Posterior cingulate gyrus (tissue), 11 donors: Measurements from ENCODE around the gene USP28.
"Not testable (repeated sequence)": the region's sequence is repeated elsewhere in the genome, so short reads cannot be mapped to it uniquely, and the experiment has no call there.

Experiments
- DNase-seq, 10 donors: peaks; one replicate each; pipeline versions ENCODE4 v3.0.0 to v3.0.0-alpha.2; 2020 to 2021; ENCODE audit warnings: mixed read lengths in 3 of 10
- intact Hi-C: fragments of 100-400 bp; cut with DNase I; formaldehyde crosslinking; loops from one replicate; pipeline ENCODE4 v1.15.1; 2023

USP28 gene

DNA sequence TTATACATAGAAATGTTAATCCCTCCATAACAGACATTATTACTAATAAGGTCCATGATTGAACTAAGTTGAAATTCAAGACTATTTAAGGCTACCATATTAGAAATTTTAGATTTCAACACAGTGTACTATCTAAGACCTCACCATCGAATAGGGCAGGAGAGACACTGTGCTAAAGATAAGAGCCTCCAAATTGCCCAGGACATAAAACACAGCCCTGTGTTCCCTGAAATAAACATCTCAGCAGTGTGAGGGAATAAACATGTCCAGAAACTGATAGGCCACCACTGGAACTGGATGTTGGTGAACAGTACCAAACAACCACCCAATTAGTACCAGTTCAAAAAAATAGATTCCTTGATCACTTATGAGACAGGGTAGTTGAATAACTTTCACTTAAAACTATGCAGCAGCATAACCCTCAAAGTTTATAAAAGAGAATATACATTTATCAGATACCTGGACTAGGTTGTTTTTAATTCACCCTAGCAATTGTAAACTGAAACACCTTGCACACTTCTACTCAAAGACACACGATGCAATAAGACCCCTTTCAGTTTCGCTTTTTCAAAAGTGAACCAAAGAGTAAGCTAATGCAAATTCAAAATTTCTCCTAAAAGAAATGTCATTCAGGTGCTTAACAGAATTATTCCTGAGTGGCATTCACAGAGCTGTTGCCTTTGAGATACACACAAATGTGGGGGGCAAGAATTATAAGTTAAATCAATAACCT, 34.3 kb downstream of the USP28 start:
- intact Hi-C loops, result no loop called here

DNA sequence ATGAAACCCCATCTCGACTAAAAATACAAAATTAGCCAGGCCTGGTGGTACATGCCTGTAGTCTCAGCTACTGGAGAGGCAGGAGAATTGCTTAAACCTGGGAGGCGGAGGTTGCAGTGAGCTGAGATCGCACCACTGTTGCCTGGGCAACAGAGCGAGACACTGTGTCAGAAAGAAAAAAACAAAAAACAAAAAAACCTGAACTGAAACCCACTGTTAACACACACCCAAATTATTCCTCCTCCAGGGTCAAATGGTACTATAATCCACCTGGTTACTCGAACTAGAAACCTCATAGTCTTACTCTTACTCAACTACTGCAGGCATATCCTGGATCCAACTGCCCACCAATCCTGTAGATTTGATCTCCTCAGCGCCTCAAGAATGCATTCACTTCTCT, 35.5 kb downstream of the USP28 start:
- intact Hi-C loops, result no loop called here

More for the DNA sequence above, 34.3 kb downstream of the USP28 start:
- no peak for DNase-seq

DNA sequence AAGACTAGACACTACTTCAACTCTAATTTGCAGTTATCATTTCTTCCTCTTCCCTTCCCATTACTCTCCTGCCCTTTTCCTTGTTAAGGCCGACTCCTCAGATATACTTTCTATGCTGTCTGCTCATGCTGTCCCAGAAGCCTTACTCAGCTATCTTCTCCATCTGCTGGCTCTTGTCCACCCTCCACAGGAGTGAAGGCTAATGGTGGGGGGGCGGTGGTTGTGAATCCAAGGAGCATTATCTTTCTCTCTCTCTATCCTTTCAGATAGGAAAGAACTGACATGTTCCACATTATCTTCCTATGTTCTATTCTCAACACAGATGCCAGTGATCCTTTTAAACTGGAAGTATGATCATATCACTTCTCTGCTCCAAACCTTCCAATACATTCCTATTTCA, 37.4 kb downstream of the USP28 start:
- DNase-seq, result no peak
- intact Hi-C loops, result no loop called here

More for the DNA sequence above, 35.5 kb downstream of the USP28 start:
- DNase-seq, result no peak

DNA sequence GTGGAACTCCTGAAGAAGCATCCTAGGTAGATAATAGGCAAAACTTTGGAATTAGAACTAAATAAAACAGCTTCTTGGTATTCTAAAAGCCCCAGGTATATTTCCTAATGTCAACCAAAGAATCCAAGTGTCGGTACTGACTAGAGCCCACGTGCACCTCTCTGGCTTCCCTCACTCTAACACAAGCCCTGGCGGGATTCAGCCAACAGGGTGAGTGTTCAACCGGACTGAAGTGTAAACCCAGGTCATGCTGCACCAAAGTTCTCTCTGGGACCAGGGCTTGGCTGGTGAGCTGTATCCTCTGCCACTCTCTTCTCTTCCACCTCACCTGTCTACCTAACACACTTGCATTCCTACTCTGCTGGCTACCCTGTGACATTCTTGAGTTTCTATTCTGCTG, 40.1 kb downstream of the USP28 start:
- intact Hi-C loops, result no loop called here
- no peak for DNase-seq

DNA sequence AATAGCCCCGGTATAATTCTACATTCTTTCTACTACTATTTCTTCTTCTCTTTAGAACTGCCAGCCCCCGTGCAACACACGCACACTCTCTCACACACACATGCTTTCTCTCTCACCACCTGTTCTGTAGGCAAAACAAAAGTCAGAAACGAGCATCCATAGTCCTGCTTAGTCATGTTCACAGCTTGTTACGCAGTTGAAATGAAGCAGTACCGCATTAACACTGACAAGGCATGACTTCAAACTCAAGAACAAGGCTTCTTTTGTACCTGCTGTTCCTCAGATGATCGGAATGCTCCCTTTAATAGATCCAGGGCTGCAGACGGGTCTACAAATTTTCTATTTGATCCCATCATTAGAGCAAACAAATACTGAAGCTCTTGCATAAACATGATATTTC, 42.2 kb downstream of the USP28 start:
- DNase-seq, result peak in 1 of 10 donors; percentile 32
- intact Hi-C loops, result no loop called here

DNA sequence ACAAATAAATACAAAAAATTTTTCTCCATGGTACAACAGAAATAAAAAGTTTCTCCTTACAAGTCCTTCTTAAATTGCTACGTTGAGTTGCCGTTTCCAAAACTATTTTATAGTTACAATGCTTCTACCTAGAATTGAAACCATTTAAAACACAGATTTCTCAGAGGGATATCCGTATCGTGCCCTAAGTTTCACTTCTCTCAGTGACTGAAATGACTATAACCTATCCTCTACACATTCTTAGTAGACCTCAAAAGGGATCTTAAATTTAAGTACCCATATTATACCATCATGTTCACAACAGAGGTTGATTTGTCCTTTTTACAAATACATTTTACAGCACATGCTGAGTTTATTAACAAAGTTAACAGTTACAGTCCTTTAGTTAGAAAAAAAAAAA, 44.1 kb downstream of the USP28 start:
- DNase-seq, result no peak
- intact Hi-C loops, result no loop called here

DNA sequence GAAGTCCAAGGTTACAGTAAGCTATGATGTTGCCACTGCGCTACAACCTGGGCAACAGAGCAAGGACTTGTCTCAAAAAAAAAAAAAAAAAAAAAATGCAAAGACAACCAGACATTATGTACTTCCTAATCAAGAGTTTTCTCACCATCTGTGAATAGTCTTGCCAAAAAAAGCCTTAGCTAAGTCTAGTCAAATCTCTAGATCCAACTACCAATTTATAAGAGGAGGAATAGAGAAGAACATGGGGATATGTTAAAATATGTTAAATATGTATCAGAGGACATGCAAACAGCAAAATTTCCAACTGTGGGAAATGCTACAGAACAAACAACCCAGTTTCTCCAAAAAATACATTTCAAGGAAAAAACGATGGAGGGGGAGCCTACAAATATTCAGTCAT, 45.6 kb downstream of the USP28 start:
- intact Hi-C loops, result no loop called here
- DNase-seq, result no peak

DNA sequence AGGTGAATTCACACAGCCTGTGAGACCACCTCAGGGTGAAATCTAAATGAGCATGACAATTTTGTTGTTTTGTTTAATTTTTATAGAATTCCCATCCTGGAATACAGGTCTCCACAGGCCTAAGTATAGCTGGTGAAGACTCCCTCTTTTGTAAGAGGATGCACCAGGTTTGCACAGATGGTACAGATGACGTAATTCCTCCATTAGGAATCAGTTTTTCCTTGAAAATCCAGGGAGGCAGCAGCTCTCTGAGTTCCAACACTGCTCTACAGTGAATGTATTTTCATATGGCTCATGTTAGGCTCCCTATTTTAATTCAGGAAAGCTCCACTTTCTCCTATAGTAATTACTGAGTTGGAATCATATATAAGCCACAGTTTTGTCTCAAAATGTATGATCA, 47.2 kb downstream of the USP28 start:
- intact Hi-C loops, result no loop called here
- no peak for DNase-seq

DNA sequence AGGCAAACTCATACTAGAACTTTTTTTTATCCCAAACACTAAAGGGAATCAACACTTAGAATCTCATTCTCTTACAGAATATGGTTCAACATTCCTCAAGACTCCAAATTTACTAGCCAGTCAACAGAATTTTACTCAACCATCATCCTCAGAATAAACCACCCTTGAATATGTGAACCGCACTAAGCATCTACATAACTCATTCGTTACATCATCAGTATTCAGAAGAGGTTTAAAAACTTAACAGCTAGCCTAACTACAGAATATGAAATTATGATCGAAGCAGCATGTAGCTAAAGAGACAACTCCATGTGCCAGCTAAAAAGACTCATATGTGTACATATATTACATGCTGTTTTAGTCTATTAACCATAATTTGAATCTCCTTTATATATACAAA, 47.9 kb downstream of the USP28 start:
- intact Hi-C loops, result no loop called here
- no peak for DNase-seq

DNA sequence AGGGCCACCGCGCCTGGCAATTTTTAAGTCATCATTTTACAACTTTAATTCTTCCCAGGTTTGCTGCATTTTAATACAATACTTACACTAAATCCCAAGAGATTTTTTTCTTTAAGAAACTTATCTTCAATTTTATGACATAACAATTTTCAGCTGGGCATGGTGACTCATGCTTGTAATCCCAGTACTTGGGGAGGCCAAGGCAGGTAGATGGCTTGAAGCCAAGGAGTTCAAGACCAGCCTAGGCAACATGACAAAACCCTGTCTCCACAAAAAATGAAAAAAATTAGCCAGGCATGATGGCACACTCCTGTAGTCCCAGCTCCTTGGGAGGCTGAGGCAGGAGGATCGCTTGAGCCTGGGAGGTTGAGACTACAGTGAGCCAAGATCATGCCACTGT, 56.9 kb downstream of the USP28 start:
- no peak for DNase-seq
- intact Hi-C loops, result no loop called here

DNA sequence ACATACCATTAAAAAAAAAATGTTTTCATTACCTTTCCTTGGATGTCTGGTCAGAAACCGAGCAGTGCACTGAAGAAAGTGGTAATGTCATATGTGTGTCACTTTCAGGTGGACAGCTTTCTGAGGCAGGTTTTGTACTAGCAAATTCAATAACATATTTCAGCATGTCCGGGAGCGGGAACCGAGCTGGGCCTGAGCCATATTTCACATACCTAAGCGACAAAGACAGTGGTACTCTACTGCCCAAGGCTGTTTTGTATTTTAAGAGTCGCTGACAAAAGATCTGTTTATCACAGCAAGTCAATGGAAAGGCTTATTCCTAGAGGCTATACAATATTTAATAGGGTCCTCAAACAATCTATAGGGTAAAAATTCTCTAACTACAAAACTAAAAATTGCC, 57.7 kb downstream of the USP28 start:
- DNase-seq, result no peak
- intact Hi-C loops, result no loop called here

DNA sequence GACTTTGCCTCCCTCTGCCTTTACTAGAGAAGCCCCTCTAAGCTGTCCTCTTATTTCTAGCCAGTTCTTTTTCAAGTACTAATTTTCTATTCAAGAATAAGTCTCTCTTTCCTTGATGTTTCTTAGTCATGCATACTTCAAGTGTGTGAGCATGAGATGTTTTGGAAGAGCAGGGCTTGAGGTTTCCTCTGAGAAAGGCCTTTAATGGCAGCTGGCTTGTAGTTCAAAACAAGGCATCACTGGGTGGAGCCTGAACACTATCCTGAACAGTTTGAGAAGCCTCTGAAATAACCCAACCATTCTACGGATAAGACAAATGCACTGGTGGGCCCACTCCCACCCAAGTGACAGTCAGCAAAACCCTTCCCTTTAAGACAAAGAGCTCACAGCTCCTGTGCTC, 58.2 kb downstream of the USP28 start:
- no peak for DNase-seq
- intact Hi-C loops, result no loop called here

DNA sequence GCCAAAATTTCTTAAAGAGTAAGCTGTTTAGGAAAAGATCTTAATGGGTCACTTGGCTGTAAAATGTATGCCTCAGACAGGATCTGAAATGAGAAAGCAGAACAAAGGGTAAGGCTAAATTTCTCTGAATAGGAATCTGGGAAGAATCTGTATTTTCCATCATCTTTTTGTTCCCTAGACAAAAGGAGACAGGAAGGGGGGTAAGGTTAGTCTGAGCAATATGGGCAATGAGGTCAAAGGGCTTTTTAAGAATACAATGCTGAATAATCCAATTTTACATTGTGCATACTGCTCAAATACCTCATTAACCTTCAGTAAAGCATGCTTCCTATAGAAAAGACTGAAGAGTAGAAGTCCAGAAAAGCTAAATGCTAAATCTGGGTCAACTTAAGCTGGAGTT, 61.2 kb downstream of the USP28 start:
- intact Hi-C loops, result no loop called here
- DNase-seq, result no peak

DNA sequence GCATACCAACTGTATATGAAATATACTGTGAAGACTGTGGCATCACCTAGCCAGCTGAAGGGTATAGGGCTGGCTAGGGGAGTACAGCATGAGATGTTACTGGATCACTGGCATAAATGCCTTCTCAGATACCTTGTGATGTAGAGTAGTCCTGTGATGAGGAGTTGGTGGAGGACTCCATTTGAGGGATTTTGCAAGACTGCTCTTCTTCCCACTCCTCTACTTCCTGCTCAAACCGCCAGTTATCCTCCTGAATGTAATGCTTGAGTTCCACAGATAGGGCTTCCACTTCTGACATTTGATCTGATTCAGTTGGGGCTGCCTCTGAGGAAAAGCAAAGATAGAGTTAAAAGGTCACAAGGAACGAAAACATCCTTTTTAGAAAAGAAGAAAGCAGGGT, 66.4 kb downstream of the USP28 start:
- intact Hi-C loops, result loop anchor here (5.0 kb wide), 1 partner anchor 453 kb away; no protein-coding TSS in a partner anchor
- DNase-seq, result no peak

DNA sequence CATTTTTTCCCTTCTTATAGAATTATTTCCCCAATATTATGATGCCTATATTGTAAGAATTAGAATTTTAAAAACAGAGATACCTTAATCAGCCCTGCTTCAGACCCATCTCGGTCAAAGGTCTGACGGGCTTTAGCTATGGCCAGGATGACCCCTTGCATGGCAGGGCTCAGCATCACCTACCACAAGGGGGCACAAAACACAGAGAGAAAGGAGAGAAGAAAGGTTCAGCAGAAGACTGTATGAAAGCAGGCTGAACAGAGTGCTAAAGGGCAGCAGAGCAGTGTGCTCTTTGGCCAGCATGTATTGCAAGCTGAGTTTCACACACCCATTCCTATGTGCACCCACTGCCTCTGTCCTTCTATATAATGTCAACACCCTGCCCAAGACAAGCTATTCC, 69.0 kb downstream of the USP28 start:
- intact Hi-C loops, result loop anchor here (5.0 kb wide), 1 partner anchor 456 kb away; no protein-coding TSS in a partner anchor
- DNase-seq, result no peak

DNA sequence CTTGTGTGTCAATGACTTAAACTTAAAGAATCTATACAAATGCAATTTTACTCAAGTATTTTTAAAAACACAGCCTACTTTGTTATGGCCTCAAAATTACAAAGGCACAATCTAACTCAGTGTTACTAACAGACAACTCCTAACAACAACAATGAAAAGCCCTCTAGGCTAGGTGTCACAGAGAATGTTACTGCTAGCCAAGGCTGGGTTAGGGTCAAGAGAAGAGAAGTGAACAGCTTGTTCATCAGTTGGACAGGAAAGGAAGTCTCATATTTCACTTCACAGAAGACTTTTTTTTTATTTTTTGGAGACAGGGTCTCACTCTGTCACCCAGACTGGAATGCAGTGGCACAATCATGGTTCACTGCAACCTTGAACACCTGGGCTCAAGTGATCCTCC, 69.7 kb downstream of the USP28 start:
- intact Hi-C loops, result loop anchor here (5.0 kb wide), 1 partner anchor 457 kb away; no protein-coding TSS in a partner anchor
- DNase-seq, result no peak

DNA sequence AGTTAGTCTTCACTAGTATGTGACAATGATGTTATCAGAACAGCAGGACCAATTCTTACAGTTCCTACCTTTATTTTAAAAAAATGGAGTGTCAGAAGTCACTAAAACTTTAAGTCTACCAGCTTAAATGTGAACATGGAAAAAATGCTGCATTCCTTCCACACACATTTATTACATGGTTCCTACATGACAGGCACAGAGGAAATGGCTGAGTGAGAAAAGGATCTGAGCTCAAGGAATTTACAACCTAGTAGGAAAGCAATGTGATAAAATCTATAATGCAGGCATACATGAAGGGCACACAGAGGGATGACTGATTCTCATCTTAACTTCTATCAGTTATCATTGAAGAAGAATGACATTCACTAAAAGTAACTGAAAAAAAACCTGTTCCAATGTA, 72.8 kb downstream of the USP28 start:
- intact Hi-C loops, result no loop called here
- DNase-seq, result no peak

DNA sequence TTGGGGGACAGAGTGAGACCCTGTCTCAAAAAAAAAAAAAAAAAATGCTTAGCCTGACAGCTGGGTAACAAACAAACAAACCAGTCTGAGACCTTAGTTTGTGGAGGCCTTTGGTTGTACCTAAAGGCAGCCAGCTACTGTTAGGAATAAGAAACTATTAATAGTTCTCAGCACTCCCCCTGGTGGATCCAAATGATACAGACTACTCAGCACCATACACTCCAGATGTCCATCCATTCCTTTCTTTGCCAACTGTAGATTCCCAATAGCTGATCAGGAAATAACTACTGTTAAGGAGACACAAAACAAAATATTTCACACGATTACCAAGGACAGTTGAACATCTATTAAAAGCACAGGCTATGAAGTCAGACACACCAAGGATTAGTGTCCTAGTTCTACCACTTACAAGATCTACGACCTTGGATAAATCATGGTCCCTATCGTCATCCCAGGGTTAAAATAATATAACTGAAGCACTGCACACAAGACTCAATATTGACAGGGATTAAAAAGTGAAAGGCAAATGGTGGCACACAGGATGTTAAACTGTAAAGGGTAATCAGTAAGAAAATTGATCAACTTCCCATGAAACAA, 78.6 kb downstream of the USP28 start:
- intact Hi-C loops, result loop anchor here (5.0 kb wide), 1 partner anchor 489 kb away; no protein-coding TSS in a partner anchor
- DNase-seq, result peak in 1 of 10 donors; percentile 21

DNA sequence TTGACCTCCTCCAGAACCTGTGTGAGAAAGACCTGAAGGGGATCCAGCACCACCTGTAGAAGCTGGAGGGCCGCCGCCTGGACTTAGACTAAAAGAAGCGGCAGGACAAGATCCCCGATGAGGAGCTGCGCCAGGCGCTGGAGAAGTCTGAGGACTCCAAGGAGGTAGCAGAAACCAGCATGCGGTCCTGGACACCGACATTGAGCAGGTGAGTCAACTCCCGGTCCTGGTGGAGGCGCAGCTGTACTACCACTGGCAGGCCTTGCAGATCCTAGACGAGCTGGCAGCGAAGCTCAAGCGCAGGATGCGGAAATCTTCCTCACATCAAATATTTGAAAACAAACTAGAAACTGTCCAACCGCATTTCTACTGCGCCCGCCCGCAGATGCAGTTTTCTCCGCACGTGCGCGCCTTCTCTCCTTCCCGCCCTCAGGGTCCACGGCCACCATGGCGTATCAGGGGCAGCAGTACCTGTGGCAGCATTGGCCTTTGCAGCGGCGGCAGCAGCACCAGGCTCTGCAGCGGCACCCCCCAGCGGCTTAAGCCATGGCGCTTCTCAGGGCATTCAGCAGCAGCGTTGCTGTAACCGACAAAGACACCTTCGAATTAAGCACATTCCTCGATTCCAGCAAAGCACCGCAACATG, 85.6 kb downstream of the USP28 start:
- no peak for DNase-seq
- intact Hi-C loops, result no loop called here

DNA sequence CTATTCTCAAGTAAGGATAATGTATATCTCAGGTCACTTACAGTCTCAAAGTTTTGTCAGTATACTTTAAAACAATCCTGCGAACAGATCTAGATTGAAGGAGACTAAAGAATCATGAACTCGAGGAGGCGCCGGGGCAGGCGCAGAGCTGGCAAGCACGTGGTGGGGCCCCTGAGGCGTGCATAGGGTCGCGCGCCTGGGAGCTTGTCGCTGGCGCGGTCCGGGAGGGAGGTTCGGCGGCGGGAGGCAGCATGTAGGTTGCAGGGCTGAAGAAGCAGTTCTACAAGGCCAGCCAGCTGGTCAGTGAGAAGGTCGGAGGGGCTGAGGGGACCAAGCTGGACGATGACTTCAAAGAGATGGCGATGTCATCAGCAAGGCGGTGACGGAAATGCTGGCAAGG, 86.4 kb downstream of the USP28 start:
- DNase-seq, intact Hi-C loops: not testable (repeated sequence)

DNA sequence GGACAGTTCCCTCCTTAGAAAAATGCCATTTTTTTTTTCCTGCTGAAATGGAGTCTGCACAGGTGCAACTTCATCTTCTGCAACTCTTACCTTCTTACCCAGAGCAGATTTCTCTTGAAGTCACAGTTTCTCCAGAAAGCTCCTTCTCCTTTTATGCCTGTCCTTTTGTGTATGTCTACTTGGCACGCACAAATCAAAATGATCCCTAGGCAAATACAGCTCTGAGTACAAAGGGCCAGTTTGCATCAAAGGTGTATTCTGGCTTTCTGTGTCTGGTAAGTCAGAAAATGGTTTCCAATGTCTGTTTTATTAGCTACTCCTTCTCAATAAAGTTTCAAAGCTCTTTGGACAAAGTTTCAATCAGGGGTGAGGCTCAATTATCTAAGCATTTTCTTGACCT, 93.2 kb downstream of the USP28 start:
- no peak for DNase-seq
- intact Hi-C loops, result no loop called here

DNA sequence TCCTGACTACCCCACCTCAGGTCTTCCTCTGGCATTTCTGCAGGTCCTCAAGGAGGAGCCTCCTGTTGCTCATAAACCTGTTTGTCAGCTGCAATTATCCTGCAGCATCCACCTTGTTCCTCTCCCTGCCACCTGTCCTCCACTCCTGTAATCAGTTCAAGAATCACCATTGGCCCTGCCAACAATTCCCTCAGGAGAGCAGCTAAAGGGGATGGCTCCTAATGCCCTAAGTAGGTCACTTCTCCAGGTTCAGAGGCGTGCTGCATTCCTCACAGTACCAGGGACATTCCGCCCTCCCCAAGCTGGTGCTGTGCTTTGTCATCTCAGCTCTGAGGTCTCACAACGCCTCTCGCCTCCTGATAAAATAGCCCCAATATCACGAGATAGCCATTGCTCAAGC, 93.7 kb downstream of the USP28 start:
- no peak for DNase-seq
- intact Hi-C loops, result no loop called here
